Measurements from ENCODE around the gene ZNF630.

DNA sequence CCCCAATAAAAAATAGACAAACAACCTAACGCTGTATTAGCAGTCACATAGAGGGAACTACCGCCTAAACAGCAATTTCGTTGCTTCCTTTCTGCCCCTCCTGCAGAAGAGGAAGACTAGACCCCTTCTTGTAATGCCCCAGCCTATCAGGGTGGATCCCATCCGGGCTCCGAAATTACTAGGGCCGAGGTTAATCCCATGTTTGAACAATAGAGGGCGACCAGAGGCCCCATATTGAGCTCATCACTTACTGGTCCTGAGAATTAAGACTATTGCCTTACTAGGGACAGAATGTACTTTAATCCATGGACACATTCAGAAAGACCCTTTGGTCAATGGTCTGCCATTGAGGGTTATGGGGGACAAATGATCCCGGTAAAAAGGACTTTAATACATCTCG, 11.8 kb upstream of the ZNF630 start:
- TF ChIP-seq POLR2AphosphoS5 (IDR thresholded peaks at IDR 0.05; ENCODE audit: low read depth, low read length) = no peak
- TF ChIP-seq TAF1 (IDR thresholded peaks at IDR 0.05; ENCODE audit: borderline replicate concordance, low read depth, low read length) = no peak

Measured in GM12892 (cell line).